K562 (cell line): Measurements from ENCODE around the gene ADGRB2. TPM values are rescaled to one million over a fixed set of nuclear protein-coding genes. Genes with fewer than 3 reads are reported as not detected.

Experiments used
- ARID4B ChIP-seq: sonication (generic); formaldehyde crosslinking; IDR thresholded peaks from 2 replicates; pipeline ENCODE4 v1.8.0; 2022; ENCODE audit warnings: mild to moderate bottlenecking, missing genetic modification reagents
- BRD9 ChIP-seq: fragments of 450-650 bp; IDR thresholded peaks from 2 replicates; pipeline ENCODE4 v1.6.1; 2018; ENCODE audit warnings: low read depth; ENCODE audit not compliant: partially characterized antibody
- E2F6 ChIP-seq, 2 experiments: IDR thresholded peaks; 2 replicates each; pipeline ENCODE4 v1.6.1; 2011; ENCODE audit warnings: borderline replicate concordance in 1 of 2, control low read depth in 1 of 2, low read depth in 1 of 2, low read length in 1 of 2, mild to moderate bottlenecking in 1 of 2, mixed read lengths in 1 of 2, moderate library complexity in 1 of 2; ENCODE audit not compliant: insufficient read depth in 1 of 2, insufficient read length in 1 of 2, poor library complexity in 1 of 2, severe bottlenecking in 1 of 2; ENCODE audit errors: extremely low read depth in 1 of 2
- JUN ChIP-seq, 2 experiments: sonication (generic) in 1 of 2; formaldehyde crosslinking in 1 of 2; IDR thresholded peaks; 2 replicates each; pipeline versions ENCODE4 v1.6.1 to v1.8.0; 2012 to 2022; ENCODE audit warnings: borderline replicate concordance in 2 of 2, mild to moderate bottlenecking in 2 of 2, improper control_type of control experiment in 1 of 2, low read depth in 1 of 2, low read length in 1 of 2, missing genetic modification reagents in 1 of 2
- LARP7 ChIP-seq: fragments of 450-650 bp; IDR thresholded peaks from 2 replicates; pipeline ENCODE4 v1.6.1; 2016
- RBM39 ChIP-seq: fragments of 200-400 bp; formaldehyde crosslinking; optimal IDR thresholded peaks from 2 replicates; pipeline ENCODE3; 2018; ENCODE audit warnings: low read depth, low read length
- SMAD3 ChIP-seq: fragments of 450-650 bp; formaldehyde crosslinking; conservative IDR thresholded peaks from 2 replicates; pipeline ENCODE4 v1.4.0; 2020; ENCODE audit warnings: mild to moderate bottlenecking
- ZFP36 ChIP-seq: fragments of 150-350 bp; IDR thresholded peaks from 2 replicates; pipeline ENCODE4 v1.6.1; 2018; ENCODE audit warnings: low read length, low read depth; ENCODE audit not compliant: partially characterized antibody
- ZKSCAN1 ChIP-seq: fragments of 150-350 bp; IDR thresholded peaks from 2 replicates; pipeline ENCODE4 v1.6.1; 2016; ENCODE audit warnings: low read depth, low read length
- ZNF274 ChIP-seq: IDR thresholded peaks from 2 replicates; pipeline ENCODE4 v1.6.1; 2011; ENCODE audit warnings: low read depth, mild to moderate bottlenecking, low read length, moderate library complexity, borderline replicate concordance
- ZNF655 ChIP-seq: fragments of 250-450 bp; sonication (Bioruptor Pico); IDR thresholded peaks from 2 replicates; pipeline ENCODE4 v1.5.0; 2021
- ZNF764 ChIP-seq: fragments of 250-450 bp; sonication (Bioruptor Pico); IDR thresholded peaks from 2 replicates; pipeline ENCODE4 v1.4.0; 2020; ENCODE audit warnings: low read depth, mild to moderate bottlenecking, moderate library complexity
- polyA plus RNA-seq, 8 experiments: library from polyadenylated mRNA; depleted of rRNA in 4 of 8; stranded (reverse) in 5 of 8; unstranded in 3 of 8; fragments of >200 nt; fragmentation: Nextera tagmentation in 2 of 8; fragmentation: Illumina TruSeq in 1 of 8; extraction: Ambion mirVana in 2 of 8; extraction: Trizol in 1 of 8; gene quantifications; 2 replicates each; pipeline versions ENCODE4 v1.2.1 to v1.2.3, GENCODE V29; 2011 to 2014; ENCODE audit warnings: inconsistent platforms in 1 of 8, missing spikeins in 1 of 8
- total RNA-seq, 7 experiments: library from RNA; depleted of rRNA in 6 of 7; stranded (reverse); fragments of >200 nt in 6 of 7; fragmentation: Illumina TruSeq in 2 of 7; extraction: Trizol in 2 of 7; gene quantifications; 2 replicates each; pipeline versions ENCODE4 v1.2.1 to v1.2.3, GENCODE V29; 2011 to 2021; ENCODE audit warnings: low replicate concordance in 1 of 7
- TF ChIP-seq, protein P1 (sequence below), 2 experiments: IDR thresholded peaks in 1 of 2; conservative IDR thresholded peaks in 1 of 2; 2 replicates each; pipeline ENCODE4 v1.6.1; 2016; ENCODE audit warnings: low read depth in 2 of 2, mild to moderate bottlenecking in 1 of 2, missing compliant biosample characterization in 1 of 2, missing genetic modification characterization in 1 of 2, moderate library complexity in 1 of 2
- TF ChIP-seq, protein P2 (sequence below): fragments of 450-650 bp; IDR thresholded peaks from 2 replicates; pipeline ENCODE4 v1.6.1; 2016; ENCODE audit warnings: borderline replicate concordance

Gene ADGRB2
- total and polyA plus RNA-seq, 9 of the 15 experiments (the other 6 are each of a cell fraction or from before 2014, with no cell fraction given) = 0.04 to 0.23 (median 0.20) TPM; not detected in 2

GRCh38 chr1:31781138-31781755, 17.1 kb upstream of the ADGRB2 start (continued):
- TF ChIP-seq, protein P1, sequence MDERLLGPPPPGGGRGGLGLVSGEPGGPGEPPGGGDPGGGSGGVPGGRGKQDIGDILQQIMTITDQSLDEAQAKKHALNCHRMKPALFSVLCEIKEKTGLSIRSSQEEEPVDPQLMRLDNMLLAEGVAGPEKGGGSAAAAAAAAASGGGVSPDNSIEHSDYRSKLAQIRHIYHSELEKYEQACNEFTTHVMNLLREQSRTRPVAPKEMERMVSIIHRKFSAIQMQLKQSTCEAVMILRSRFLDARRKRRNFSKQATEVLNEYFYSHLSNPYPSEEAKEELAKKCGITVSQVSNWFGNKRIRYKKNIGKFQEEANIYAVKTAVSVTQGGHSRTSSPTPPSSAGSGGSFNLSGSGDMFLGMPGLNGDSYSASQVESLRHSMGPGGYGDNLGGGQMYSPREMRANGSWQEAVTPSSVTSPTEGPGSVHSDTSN (CRISPR knock-in tag; IDR thresholded peaks at IDR 0.05; ENCODE audit: low read depth) = no peak
- TF ChIP-seq, protein P1 (tag; conservative IDR thresholded peaks at IDR 0.05; ENCODE audit: low read depth) = peak; percentile 94
- TF ChIP-seq RBM39 (no peak), ZKSCAN1 (no peak), ZFP36 (no peak), JUN (IDR thresholded peaks at IDR 0.05; ENCODE audit: borderline replicate concordance, low read depth, low read length) (no peak), JUN (CRISPR knock-in tag; IDR thresholded peaks at IDR 0.05; ENCODE audit: borderline replicate concordance) (no peak), ZNF655 (no peak), ARID4B (CRISPR knock-in tag) (no peak), BRD9 (no peak), LARP7 (no peak), E2F6 (IDR thresholded peaks at IDR 0.05; ENCODE audit: borderline replicate concordance in 1 of 2, extremely low read depth in 1 of 2, insufficient read depth in 1 of 2, insufficient read length in 1 of 2, low read depth in 1 of 2, low read length in 1 of 2, poor library complexity in 1 of 2, severe bottlenecking in 1 of 2) (no peak), ZNF764 (CRISPR knock-in tag) (no peak), ZNF274 (no peak), SMAD3 (CRISPR knock-in tag) (no peak)
- TF ChIP-seq, protein P2, sequence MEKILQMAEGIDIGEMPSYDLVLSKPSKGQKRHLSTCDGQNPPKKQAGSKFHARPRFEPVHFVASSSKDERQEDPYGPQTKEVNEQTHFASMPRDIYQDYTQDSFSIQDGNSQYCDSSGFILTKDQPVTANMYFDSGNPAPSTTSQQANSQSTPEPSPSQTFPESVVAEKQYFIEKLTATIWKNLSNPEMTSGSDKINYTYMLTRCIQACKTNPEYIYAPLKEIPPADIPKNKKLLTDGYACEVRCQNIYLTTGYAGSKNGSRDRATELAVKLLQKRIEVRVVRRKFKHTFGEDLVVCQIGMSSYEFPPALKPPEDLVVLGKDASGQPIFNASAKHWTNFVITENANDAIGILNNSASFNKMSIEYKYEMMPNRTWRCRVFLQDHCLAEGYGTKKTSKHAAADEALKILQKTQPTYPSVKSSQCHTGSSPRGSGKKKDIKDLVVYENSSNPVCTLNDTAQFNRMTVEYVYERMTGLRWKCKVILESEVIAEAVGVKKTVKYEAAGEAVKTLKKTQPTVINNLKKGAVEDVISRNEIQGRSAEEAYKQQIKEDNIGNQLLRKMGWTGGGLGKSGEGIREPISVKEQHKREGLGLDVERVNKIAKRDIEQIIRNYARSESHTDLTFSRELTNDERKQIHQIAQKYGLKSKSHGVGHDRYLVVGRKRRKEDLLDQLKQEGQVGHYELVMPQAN = no peak
